ENCODE data around the gene NDUFB7.
A peak's percentile ranks its signal among the peaks of the same experiment; 100 is the strongest.
"Not testable (repeated sequence)": the region's sequence is repeated elsewhere in the genome, so short reads cannot be mapped to it uniquely, and the experiment has no call there.

NDUFB7 gene

GRCh38 chr19:14553042-14553938, 18.6 kb downstream of the NDUFB7 start:
- no peak for DNase-seq (ENCODE audit: low read depth in 2 of 2)

GRCh38 chr19:14552006-14552360, 19.9 kb downstream of the NDUFB7 start:
- DNase-seq (ENCODE audit: low read depth in 2 of 2) = not testable (repeated sequence)

GRCh38 chr19:14551134-14552005, 20.5 kb downstream of the NDUFB7 start:
- peak; percentile 41 to 46 for DNase-seq (ENCODE audit: low read depth in 2 of 2)

GRCh38 chr19:14550201-14550754, 21.6 kb downstream of the NDUFB7 start:
- DNase-seq (ENCODE audit: low read depth in 2 of 2) = no peak

GRCh38 chr19:14545716-14546082, 26.2 kb downstream of the NDUFB7 start:
- DNase-seq (ENCODE audit: low read depth in 2 of 2) = no peak

GRCh38 chr19:14544977-14545715, 26.7 kb downstream of the NDUFB7 start:
- DNase-seq (ENCODE audit: low read depth in 2 of 2) = no peak

- DNase-seq (ENCODE audit: low read depth in 2 of 2) = no peak
Measured at GRCh38 chr19:14544047-14544446, 27.8 kb downstream of the NDUFB7 start.

GRCh38 chr19:14542711-14543328, 29.0 kb downstream of the NDUFB7 start:
- DNase-seq (ENCODE audit: low read depth in 2 of 2) = no peak

GRCh38 chr19:14541979-14542378, 29.9 kb downstream of the NDUFB7 start:
- DNase-seq (ENCODE audit: low read depth in 2 of 2) = not testable (repeated sequence)

GRCh38 chr19:14540741-14541525, 30.9 kb downstream of the NDUFB7 start:
- no peak for DNase-seq (ENCODE audit: low read depth in 2 of 2)

GRCh38 chr19:14536926-14537692, 34.8 kb downstream of the NDUFB7 start:
- no peak for DNase-seq (ENCODE audit: low read depth in 2 of 2)

GRCh38 chr19:14533450-14533849, 38.4 kb downstream of the NDUFB7 start:
- DNase-seq (ENCODE audit: low read depth in 2 of 2) = no peak

- no peak for DNase-seq (ENCODE audit: low read depth in 2 of 2)
Measured at GRCh38 chr19:14530506-14530905, 41.4 kb downstream of the NDUFB7 start.

- DNase-seq (ENCODE audit: low read depth in 2 of 2) = no peak
Measured at GRCh38 chr19:14530005-14530348, 41.9 kb downstream of the NDUFB7 start.

- peak; percentile 99 to 100 for DNase-seq (ENCODE audit: low read depth in 2 of 2)
Measured at GRCh38 chr19:14529254-14530004, 42.4 kb downstream of the NDUFB7 start, which contains the start of gene TECR. Gene TECR, plus strand, starts transcription at chr19:14529594. Its CDS starts 103 bp downstream, at chr19:14529697.

- no peak for DNase-seq (ENCODE audit: low read depth in 2 of 2)
Measured at GRCh38 chr19:14528419-14529253, 43.2 kb downstream of the NDUFB7 start.

GRCh38 chr19:14526423-14526822, 45.4 kb downstream of the NDUFB7 start:
- no peak for DNase-seq (ENCODE audit: low read depth in 2 of 2)

- no peak for DNase-seq (ENCODE audit: low read depth in 2 of 2)
Measured at GRCh38 chr19:14525729-14526128, 46.1 kb downstream of the NDUFB7 start.

Measured in stimulated activated CD8-positive, alpha-beta memory T cell treated with anti-CD3 and anti-CD28 coated beads, Interleukin-15, amount 100 ng/mL, for 4 hours (primary cell).